IPS-18c (cell line): Measurements from ENCODE around the gene TTC9C.
A peak's percentile ranks its signal among the peaks of the same experiment; 100 is the strongest.
"Not testable (repeated sequence)": the region's sequence is repeated elsewhere in the genome, so short reads cannot be mapped to it uniquely, and the experiment has no call there.

Experiments
- H3K4me3 ChIP-seq: 2 replicates; pipeline ENCODE4 v1.7.0; 2013; ENCODE audit warnings: low read depth, mild to moderate bottlenecking, low read length, moderate library complexity; ENCODE audit not compliant: insufficient read depth
- H3K9me3 ChIP-seq: one replicate; pipeline ENCODE4 v1.6.1; 2013; ENCODE audit warnings: mild to moderate bottlenecking, low read length, moderate library complexity; ENCODE audit not compliant: control insufficient read depth, insufficient read depth

TTC9C gene

GRCh38 chr11:62728171-62728988 is at the start of gene TTC9C:
Gene TTC9C (plus strand): TSS chr11:62728486. CDS start chr11:62728849, 363 bp downstream.
- H3K4me3 ChIP-seq, result peak within 1 kb of the TSS; percentile 98
- H3K9me3 ChIP-seq, result peaks cover 2% of the 10 kb centered on the region

- peak within 1 kb of the TSS; percentile 94 for H3K4me3 ChIP-seq
- no peaks in the 10 kb centered on the region for H3K9me3 ChIP-seq
Observed at GRCh38 chr11:62678770-62679696, 49.3 kb upstream of the TTC9C start, which contains the start of gene UBXN1. Gene UBXN1 (minus strand): TSS chr11:62679073. CDS start chr11:62678923, 150 bp downstream.

GRCh38 chr11:62680825-62681240 is 47.5 kb upstream of the TTC9C start:
- Histone ChIP-seq H3K4me3 (no peak overlapping the region), H3K9me3 (no peaks in the 10 kb centered on the region)

- Histone ChIP-seq H3K4me3 (no peak overlapping the region), H3K9me3 (no peaks in the 10 kb centered on the region)
Observed at GRCh38 chr11:62682518-62682917, 45.8 kb upstream of the TTC9C start.

GRCh38 chr11:62687508-62688396 is 40.5 kb upstream of the TTC9C start:
- no peaks in the 10 kb centered on the region for H3K9me3 ChIP-seq
- H3K4me3 ChIP-seq, result no peak overlapping the region; the same call in 1 of the 2 replicates

GRCh38 chr11:62688491-62688890 is 39.8 kb upstream of the TTC9C start:
- Histone ChIP-seq H3K9me3 (no peaks in the 10 kb centered on the region), H3K4me3 (no peak overlapping the region; the same call in 1 of the 2 replicates)

- H3K9me3 ChIP-seq, result peaks cover 2% of the 10 kb centered on the region
- H3K4me3 ChIP-seq, result no peak within 1 kb of the TSS; the same call in 1 of the 2 replicates
Observed at GRCh38 chr11:62689421-62690183, 38.7 kb upstream of the TTC9C start, which contains the start of gene LRRN4CL. Gene LRRN4CL (minus strand): TSS chr11:62689530. CDS start chr11:62688508, 1,022 bp downstream.

GRCh38 chr11:62693624-62694023 is 34.7 kb upstream of the TTC9C start:
- not testable (repeated sequence) for H3K4me3 ChIP-seq, H3K9me3 ChIP-seq

- peaks cover 2% of the 10 kb centered on the region for H3K9me3 ChIP-seq
- H3K4me3 ChIP-seq, result no peak overlapping the region
Observed at GRCh38 chr11:62694455-62695167, 33.7 kb upstream of the TTC9C start.

- Histone ChIP-seq H3K4me3 (no peak overlapping the region), H3K9me3 (no peaks in the 10 kb centered on the region)
Observed at GRCh38 chr11:62702246-62702645, 26.0 kb upstream of the TTC9C start.

GRCh38 chr11:62703921-62704320 is 24.4 kb upstream of the TTC9C start:
- not testable (repeated sequence) for H3K4me3 ChIP-seq, H3K9me3 ChIP-seq

GRCh38 chr11:62705413-62705812 is 22.9 kb upstream of the TTC9C start:
- Histone ChIP-seq H3K9me3 (no peaks in the 10 kb centered on the region), H3K4me3 (peak overlapping the region; percentile 63)

GRCh38 chr11:62705880-62706849 is 22.1 kb upstream of the TTC9C start:
- H3K9me3 ChIP-seq, result no peaks in the 10 kb centered on the region
- peak overlapping the region; percentile 63 for H3K4me3 ChIP-seq

- Histone ChIP-seq H3K9me3 (no peaks in the 10 kb centered on the region), H3K4me3 (peak overlapping the region; percentile 63)
Observed at GRCh38 chr11:62706850-62707247, 21.4 kb upstream of the TTC9C start.
